Right lung (tissue), 5 donors: ENCODE data around the gene LYPD5. TPM values are rescaled to one million over a fixed set of nuclear protein-coding genes. Genes with fewer than 3 reads are reported as not detected.
A peak's percentile ranks its signal among the peaks of the same experiment; 100 is the strongest.
"Not testable (repeated sequence)": the region's sequence is repeated elsewhere in the genome, so short reads cannot be mapped to it uniquely, and the experiment has no call there.

Experiments
- DNase-seq, 2 donors: peaks; one replicate each; pipeline ENCODE4 v3.0.0-alpha.2; 2013
- polyA plus RNA-seq, 5 donors: library from polyadenylated mRNA; unstranded; fragments of 120-200 nt; gene quantifications; one replicate each; pipeline versions ENCODE4 v1.2.1 to v1.2.3, GENCODE V29; 2013; ENCODE audit warnings: inconsistent platforms in 1 of 5, low replicate concordance in 1 of 5; ENCODE audit not compliant: insufficient read length in 5 of 5, insufficient read depth in 1 of 5

LYPD5 gene
- polyA plus RNA-seq, 5 donors = 0.30 to 0.49 (median 0.40) TPM

- no peak for DNase-seq
Measured at GRCh38 chr19:43779147-43779819, 23.0 kb downstream of the LYPD5 start.

GRCh38 chr19:43778651-43779050, 23.6 kb downstream of the LYPD5 start:
- DNase-seq = no peak

GRCh38 chr19:43777163-43777695, 25.0 kb downstream of the LYPD5 start:
- peak in 1 of 2 donors; percentile 29 for DNase-seq

- no peak for DNase-seq
Measured at GRCh38 chr19:43776286-43776685, 26.0 kb downstream of the LYPD5 start.

DNA sequence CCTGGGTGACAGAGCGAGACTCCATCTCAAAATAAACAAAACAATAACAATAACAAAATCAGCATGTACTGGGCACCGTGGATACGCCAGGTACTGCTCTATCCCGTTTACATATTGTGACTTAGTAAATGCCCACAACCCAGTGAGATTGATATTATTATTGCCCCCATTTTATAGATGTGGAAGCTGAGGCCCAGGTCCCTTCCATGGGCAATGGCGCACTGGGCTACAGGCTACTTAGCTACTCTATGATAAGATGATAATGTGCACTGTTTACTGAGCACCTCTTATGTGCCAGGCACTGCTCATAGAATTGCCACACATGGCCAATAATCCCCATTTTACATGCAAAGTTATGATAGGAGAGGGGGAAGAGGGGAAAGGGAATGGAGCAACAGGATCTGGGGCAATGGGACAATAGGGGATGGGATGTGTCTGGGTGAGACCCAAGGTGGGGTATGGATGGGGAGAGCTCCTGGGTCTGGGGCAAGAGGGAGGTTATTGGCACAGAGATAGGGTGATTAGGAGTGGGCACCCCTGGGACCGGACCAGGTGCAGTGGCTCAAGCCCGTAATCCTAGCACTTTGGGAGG, 26.9 kb downstream of the LYPD5 start:
- DNase-seq = no peak

- not testable (repeated sequence) for DNase-seq
Measured at GRCh38 chr19:43774940-43775258, 27.3 kb downstream of the LYPD5 start.

DNA sequence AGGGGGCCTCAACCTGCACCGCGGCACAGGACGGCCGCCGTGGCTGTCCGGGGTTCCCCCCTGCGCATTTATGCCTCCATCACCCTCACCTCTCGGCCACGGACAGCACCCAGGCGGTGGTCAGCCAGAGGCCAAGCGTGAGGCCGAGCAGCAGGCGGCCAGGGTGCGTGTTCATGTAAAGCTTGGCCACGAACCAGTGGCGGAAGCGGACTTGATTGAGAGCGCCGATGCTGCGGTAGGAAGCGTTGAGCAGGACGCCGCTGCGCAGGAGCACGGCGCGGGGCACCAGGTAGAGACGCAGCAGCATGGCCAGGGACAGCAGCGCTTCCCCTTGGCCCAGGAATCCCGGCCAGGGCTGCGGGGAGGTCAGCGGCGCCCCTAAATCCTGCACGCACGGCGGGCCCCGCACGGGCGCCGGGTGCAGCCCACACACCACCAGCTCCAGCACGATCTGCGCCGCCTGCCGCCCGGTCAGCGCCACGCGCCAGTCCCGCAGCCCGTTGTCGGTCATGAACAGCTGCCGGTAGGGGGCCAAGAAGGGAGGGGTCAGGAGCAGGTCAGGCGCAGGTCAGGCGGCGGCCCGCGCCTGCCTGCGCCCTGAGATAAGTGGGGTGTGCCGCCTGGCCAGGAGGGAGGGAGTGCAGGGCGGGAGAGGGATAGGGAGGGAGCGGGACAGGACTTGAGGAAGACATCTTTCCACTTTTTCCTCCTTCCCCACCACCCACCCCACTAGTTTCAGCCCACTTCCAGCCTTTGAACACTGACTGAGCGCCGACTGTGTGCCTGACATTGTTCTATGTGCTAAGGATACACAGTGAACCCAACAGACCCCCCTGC, 27.9 kb downstream of the LYPD5 start:
- DNase-seq = peak; percentile 48 to 51

GRCh38 chr19:43773725-43774102, 28.5 kb downstream of the LYPD5 start:
- no peak for DNase-seq

DNA sequence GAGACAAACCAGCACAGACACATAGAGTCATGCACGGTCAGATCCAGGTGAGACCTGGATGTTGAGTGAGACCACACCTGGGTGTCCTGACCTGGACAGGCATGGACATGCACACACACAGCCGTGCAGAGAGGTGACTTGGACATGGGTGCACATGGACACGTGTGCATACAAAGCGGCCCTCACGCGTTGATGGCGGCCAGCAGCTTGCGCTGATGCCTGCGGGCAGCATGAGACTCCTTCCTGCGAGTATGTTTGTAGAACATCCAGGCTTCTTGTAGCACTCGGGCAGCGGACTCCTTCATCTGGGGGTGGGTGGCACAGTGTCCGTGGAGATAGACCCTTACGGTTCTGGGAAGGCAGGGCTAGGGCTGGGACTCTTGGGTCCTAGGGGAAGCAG, 33.0 kb downstream of the LYPD5 start:
- no peak for DNase-seq

GRCh38 chr19:43768273-43769050, 33.8 kb downstream of the LYPD5 start:
- DNase-seq = no peak

DNA sequence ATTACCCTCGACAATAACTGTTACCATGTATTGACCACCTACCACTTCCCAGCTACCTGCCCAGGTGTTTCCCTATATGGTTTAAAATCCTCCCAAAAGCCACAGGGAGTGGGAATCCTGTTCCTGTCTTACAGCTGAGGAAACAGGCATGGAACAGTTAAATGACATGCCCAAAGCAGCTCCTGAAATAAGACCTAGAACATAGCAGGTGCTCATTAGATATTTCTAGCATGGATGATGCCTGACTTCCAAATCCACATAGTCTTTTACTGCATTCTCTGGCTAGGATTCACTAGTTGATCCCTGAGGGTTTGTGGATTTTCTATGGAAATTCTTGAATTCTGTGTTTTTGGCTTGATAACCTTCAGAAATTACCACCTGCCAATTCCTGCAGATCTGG, 34.4 kb downstream of the LYPD5 start:
- DNase-seq = no peak

- DNase-seq = no peak
Measured at GRCh38 chr19:43767316-43767715, 34.9 kb downstream of the LYPD5 start.

- DNase-seq = no peak
Measured at GRCh38 chr19:43766755-43767043, 35.5 kb downstream of the LYPD5 start.

- DNase-seq = no peak
Measured at GRCh38 chr19:43765109-43765876, 37.0 kb downstream of the LYPD5 start.

DNA sequence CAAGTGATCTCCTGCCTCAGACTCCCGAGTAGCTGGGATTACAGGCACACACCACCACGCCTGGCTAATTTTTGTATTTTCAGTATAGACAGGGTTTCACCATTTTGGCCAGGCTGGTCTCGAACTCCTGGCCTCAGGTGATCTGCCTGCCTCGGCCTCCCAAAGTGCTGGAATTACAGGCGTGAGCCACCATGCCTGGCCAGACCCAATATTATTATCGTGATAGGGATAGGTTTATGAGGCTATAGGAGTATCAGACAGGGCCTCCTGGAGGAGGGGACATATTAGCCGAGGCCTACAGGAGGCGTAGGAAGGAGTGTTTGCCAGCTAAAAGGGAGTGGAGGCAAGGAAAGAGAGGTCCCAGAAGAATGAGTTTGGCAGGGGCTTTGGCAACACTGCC, 37.6 kb downstream of the LYPD5 start:
- DNase-seq = not testable (repeated sequence)

DNA sequence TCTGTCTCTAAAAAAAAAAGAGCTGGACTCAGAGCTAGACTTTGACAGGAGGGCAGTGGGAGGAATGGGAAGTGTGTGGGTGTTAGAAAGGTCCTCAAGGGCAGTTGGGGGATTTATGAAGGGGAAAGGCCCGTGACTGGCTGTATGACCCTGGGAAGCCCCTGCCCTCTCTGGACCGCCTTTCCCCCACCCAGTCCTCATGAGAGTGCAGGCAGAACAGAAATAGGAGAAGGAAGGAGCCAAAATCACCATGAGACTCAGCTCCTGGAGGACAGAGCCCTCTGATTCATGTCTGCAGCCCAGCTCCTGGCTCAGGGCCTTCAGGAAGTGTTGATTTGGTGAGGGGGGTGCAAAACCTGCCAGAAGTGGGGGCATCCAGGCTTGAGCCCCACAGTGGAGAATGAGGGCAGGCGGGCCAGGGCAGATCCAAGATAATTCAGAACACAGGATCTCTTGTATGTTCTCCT, 38.7 kb downstream of the LYPD5 start:
- no peak for DNase-seq

DNA sequence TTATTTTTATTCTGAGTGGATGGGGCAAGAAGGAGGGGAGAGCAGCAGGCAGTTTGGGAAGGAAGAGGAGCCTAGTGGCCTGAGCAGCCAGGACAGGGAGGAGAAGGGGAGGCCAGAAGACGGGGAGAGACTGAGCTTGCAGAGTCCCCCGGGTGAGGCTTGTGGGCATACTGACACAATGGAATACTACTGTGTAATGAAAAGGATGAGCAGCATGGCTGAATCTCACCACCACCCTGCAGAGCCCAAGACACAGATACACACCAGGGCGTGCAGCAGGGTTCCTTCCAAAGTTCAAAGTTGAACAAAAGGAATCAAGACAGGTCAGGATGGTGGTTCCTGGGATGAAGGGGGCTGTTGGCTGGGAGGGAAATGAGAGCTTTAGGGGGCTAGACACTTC, 39.4 kb downstream of the LYPD5 start:
- DNase-seq = no peak

DNA sequence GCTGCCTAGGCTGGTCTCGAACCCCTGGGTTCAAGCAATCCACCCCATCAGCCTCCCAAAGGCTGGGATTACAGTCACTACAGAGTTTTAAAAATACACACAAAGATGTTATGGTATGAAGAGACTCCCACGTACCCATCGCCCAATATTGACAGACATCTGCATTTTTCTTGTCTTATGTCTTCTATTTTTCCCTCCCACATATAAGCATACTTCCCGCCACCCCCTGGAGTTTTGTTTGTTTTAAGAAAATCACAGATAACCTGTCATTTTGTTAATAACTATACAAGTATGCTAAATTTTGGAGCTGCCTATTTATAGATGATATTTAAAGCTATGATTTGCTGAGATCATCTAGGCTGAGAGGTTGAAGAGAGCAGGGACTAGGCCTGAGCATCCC, 41.3 kb downstream of the LYPD5 start:
- DNase-seq = no peak

- DNase-seq = no peak
Measured at GRCh38 chr19:43759515-43759914, 42.7 kb downstream of the LYPD5 start.

DNA sequence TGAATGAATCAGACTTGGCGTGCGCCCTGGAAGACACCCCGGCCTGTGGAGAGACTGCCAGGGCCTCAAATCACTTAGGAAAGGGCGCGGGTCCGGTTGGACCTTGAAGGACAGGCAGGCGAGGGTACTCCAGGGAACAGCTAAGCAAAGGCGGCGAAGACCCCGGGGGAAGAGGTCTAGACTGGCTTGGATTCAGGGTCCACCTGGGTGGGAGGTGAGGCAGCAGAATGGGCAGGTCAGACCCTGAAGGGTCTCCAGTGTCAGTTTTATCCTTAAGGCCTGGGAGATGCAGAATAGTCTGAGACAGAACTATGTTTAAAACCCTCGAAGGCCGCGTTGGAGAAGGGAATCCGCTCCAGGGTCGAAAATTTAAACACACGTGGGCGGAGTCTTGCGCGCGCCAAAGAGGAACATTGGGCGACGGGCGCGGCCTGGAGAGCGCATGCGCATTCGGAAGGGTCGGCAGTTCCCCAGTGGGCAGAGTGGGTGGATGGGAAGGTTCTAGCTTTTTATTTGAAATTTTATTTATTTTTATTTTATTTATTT, 46.9 kb downstream of the LYPD5 start:
- peak; percentile 67 to 73 for DNase-seq
